AG09319 (cell line): Measurements from ENCODE around the gene C20orf141.
A peak's percentile ranks its signal among the peaks of the same experiment; 100 is the strongest.

Experiments
- DNase-seq: peaks from one replicate; pipeline ENCODE4 v3.0.0-alpha.2; 2010; ENCODE audit warnings: low read depth; ENCODE audit errors: extremely low read depth
- TF ChIP-seq, protein P1 (sequence below): IDR thresholded peaks from 2 replicates; pipeline ENCODE4 v1.5.1; 2011; ENCODE audit warnings: low read depth, mild to moderate bottlenecking, inconsistent platforms, low read length, moderate library complexity

C20orf141 gene

DNA sequence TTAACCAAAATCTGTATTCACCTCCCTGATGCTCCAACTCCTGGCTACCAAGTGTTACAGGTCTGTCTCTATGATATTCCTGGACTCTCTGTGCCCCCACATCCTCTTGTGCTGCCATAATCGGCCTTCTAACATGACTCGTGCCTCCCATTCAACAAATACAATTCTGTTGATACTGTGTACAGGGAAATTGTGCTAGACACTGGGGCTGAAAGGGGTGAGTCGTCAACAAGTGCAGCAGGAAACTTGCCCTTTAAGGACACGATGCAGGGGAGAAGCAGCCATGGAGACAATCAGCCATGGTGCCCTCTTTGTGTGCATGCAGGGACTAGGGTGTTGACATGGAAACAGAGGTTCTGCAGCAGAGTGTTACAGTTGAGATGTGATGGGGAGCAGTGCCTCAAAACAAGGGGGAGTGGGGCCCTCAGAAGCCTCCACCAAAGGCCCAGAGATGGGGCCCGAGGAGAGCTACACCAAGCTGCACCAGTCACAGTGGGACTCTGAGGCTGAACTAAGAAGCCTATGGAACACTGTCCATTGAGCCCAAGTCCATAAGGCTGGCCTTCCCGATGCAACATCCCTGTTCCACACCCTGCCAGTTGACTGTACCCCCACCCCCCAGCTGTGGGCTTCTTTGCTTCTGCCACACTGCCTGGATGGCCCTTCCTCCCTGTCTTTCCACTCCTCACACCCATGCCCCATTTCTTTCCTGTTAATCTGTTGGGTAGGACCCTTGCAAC is 22.6 kb downstream of the C20orf141 start:
- TF ChIP-seq, protein P1, sequence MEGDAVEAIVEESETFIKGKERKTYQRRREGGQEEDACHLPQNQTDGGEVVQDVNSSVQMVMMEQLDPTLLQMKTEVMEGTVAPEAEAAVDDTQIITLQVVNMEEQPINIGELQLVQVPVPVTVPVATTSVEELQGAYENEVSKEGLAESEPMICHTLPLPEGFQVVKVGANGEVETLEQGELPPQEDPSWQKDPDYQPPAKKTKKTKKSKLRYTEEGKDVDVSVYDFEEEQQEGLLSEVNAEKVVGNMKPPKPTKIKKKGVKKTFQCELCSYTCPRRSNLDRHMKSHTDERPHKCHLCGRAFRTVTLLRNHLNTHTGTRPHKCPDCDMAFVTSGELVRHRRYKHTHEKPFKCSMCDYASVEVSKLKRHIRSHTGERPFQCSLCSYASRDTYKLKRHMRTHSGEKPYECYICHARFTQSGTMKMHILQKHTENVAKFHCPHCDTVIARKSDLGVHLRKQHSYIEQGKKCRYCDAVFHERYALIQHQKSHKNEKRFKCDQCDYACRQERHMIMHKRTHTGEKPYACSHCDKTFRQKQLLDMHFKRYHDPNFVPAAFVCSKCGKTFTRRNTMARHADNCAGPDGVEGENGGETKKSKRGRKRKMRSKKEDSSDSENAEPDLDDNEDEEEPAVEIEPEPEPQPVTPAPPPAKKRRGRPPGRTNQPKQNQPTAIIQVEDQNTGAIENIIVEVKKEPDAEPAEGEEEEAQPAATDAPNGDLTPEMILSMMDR = no peak
- no peak for DNase-seq

DNA sequence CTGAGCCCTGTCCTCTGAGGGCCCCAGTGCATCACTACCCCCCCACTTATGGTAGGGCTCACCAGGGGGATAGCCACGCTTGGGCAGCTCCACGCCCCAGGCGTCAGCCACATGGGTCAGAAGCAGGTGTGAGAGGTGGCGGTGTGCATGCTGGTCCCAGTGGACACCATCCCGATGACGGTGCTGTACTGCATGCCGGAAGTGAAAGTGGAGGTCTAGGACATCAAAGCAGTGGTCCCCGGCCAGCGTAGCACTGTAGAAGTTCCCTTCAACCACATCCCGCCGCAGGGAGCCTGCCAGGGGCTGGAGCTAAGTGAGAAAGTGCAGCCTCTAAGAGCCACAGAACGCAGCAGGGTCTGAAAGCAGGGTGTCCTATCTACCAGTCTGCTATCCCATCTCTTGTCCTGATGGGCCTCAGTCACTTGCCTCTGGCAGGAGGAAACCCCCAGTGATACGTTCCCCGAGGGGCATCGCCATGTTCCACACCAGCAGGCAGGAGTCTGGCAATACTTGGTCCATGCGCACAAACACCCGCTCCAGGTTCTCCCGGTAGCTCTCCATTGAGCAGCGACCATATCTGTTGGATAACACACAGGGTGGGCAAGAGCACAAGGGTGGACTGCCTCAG is 23.5 kb downstream of the C20orf141 start:
- no peak for DNase-seq
- TF ChIP-seq, protein P1 = no peak

- no peak for DNase-seq
- TF ChIP-seq, protein P1 = no peak
Measured at GRCh38 chr20:2838847-2839671, 24.3 kb downstream of the C20orf141 start.

- TF ChIP-seq, protein P1 = no peak
- DNase-seq = no peak
Measured at GRCh38 chr20:2839732-2840137, 24.9 kb downstream of the C20orf141 start.

DNA sequence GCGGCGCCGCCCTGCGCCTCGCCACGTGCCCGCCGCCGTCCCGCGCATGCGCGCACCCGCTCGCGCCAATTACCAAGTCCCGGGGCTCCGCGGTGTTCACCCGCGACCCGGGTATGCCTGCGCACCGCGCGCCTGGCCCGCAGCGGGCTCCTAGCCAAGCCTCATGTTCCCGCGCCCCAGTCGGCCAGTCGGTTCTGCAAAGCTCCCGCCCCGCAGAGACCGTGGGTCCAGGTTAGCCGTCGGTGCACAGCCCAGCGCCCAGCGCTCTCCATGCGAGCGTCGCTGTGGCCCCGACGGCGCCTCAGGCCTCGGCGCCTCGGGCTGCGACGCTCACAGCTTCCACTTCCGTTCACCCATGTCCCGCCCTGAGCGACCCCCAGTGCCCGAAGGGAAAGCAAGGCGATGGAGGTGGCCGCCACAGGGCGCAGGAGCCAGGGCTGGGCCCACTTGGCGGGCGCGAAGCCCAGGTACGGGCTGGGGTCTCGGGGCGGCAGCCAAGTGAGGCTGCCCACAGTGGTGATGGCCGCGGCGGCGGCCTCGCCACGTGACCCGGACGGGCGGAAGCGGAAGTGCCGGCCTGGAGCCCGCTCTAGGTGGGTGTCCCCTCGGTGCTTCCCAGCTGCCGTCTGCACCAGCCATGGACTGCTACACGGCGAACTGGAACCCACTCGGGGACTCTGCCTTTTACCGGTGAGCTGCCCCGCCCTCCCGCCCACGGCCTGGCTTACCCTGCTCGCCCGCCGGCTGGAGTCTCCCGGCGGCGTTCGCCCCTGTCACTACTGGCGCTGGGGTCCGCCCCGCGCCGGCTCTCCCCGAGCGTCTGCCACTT is 25.6 kb downstream of the C20orf141 start, which contains the start of the genes PCED1A and VPS16:
PCED1A (minus strand) TSS at position 518 of the 829 bp plus-strand sequence. CDS start 743 bp downstream, outside the sequence.
VPS16 (plus strand) TSS at position 608 of the 829 bp plus-strand sequence; CDS start at position 638, 30 bp downstream.
- peak; percentile 57 for DNase-seq
- TF ChIP-seq, protein P1 = no peak

- peak; percentile 34 for DNase-seq
- TF ChIP-seq, protein P1 = no peak
Measured at GRCh38 chr20:2840967-2841531, 26.3 kb downstream of the C20orf141 start.
